Spinal cord (tissue), 10 donors: ENCODE measurements around the gene GSG1L. TPM values are rescaled to one million over a fixed set of nuclear protein-coding genes. Genes with fewer than 3 reads are reported as not detected.
"Not testable (repeated sequence)": the region's sequence is repeated elsewhere in the genome, so short reads cannot be mapped to it uniquely, and the experiment has no call there.

ENCODE experiments used
- DNase-seq, 6 donors: peaks; one replicate each; pipeline versions ENCODE4 v3.0.0 to v3.0.0-alpha.2; 2013 to 2015; ENCODE audit warnings: low spot score in 6 of 6, low read depth in 4 of 6
- H3K27ac ChIP-seq: one replicate; pipeline ENCODE4 v1.5.1; 2013; ENCODE audit warnings: low read depth, low read length, control low read depth
- H3K27me3 ChIP-seq: one replicate; pipeline ENCODE4 v1.6.1; 2013; ENCODE audit warnings: low read length; ENCODE audit not compliant: control insufficient read depth, insufficient read depth
- H3K36me3 ChIP-seq: one replicate; pipeline ENCODE4 v1.6.1; 2013; ENCODE audit warnings: low read length; ENCODE audit not compliant: control insufficient read depth, insufficient read depth
- H3K4me1 ChIP-seq: one replicate; pipeline ENCODE4 v1.6.1; 2013; ENCODE audit warnings: low read length; ENCODE audit not compliant: control insufficient read depth, insufficient read depth
- H3K4me3 ChIP-seq: one replicate; pipeline ENCODE4 v1.5.1; 2013; ENCODE audit warnings: low read depth, low read length, control low read depth
- H3K9me3 ChIP-seq: one replicate; pipeline ENCODE4 v1.6.1; 2013; ENCODE audit warnings: low read length; ENCODE audit not compliant: control insufficient read depth, insufficient read depth
- WGBS: methylation state at CpG from one replicate; pipeline ENCODE4 v1.1.5; 2013; ENCODE audit warnings: missing lambda C conversion rate; ENCODE audit not compliant: insufficient coverage; 5-methylcytosine and 5-hydroxymethylcytosine counted together
- polyA plus RNA-seq, 2 donors: library from polyadenylated mRNA; unstranded; fragments of 120-200 nt; gene quantifications; one replicate each; pipeline ENCODE4 v1.2.1, GENCODE V29; 2013; ENCODE audit not compliant: insufficient read length in 2 of 2
- total RNA-seq, 2 donors: library from RNA; depleted of rRNA in 1 of 2; stranded (reverse); fragments of 120-200 nt in 1 of 2; fragments of >200 nt in 1 of 2; gene quantifications; one replicate each; pipeline versions ENCODE4 v1.2.3 to v1.2.4, GENCODE V29; 2013 to 2014
- donor health status: healthy.

Gene GSG1L
- total and polyA plus RNA-seq, 4 donors = 7.5 to 26.1 (median 18.0) TPM

- no peak overlapping the region for H3K27ac ChIP-seq
- WGBS = 54% methylated on average over 2 of the region's 5 CpGs
Measured at GRCh38 chr16:27883576-27883975, 179.9 kb downstream of the GSG1L start.

GRCh38 chr16:27880287-27880686, 183.2 kb downstream of the GSG1L start:
- no peaks in the 10 kb centered on the region for H3K4me1 ChIP-seq
- WGBS = 67% methylated on average over 1 of the region's 2 CpGs
- no peaks in the 10 kb centered on the region for H3K27me3 ChIP-seq
- no peak overlapping the region for H3K4me3 ChIP-seq
- DNase-seq = peak in 1 of 6 donors; percentile 67
- no peaks in the 10 kb centered on the region for H3K36me3 ChIP-seq
- H3K9me3 ChIP-seq = no peaks in the 10 kb centered on the region
- H3K27ac ChIP-seq = no peak overlapping the region

More at GRCh38 chr16:27883576-27883975, 179.9 kb downstream of the GSG1L start:
- no peak overlapping the region for H3K4me3 ChIP-seq
- H3K36me3 ChIP-seq = no peaks in the 10 kb centered on the region
- H3K27me3 ChIP-seq = no peaks in the 10 kb centered on the region
- DNase-seq = no peak
- H3K9me3 ChIP-seq = no peaks in the 10 kb centered on the region
- H3K4me1 ChIP-seq = peaks cover 6% of the 10 kb centered on the region

DNA sequence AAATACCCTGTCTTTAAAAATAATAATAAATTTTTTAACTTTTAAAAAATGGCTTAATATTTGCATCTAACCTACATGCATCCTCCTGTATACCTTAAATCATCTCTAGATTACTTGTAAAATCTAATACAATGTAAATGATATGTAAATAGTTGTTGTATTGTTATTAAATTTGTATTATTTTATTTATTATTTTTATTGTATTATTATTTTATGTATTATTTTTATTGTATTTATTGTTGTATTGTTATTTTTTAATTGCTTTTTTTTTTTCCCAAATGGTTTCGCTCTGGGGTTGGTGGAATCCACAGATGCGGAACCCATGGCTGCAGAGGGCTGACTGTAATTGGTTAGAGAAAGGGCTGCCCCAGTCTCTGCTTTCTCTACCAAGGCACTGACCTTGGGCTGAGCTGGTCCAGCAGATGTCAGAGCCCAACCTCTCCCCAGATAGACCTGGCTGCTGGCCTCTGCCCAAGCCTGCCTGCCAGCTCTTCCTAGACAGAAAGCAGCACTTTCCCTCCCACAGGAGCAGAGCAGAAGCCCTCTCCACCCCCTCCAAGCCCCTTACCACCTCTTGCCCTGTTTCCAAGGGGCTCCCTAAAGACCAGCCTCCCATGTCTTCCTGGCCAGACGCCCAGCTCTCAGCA, 183.8 kb downstream of the GSG1L start:
- no peaks in the 10 kb centered on the region for H3K9me3 ChIP-seq
- no peaks in the 10 kb centered on the region for H3K4me1 ChIP-seq
- DNase-seq = peak in 2 of 6 donors; percentile 9 to 63
- H3K36me3 ChIP-seq = no peaks in the 10 kb centered on the region
- WGBS = 81% methylated on average over 2 of the region's 3 CpGs
- no peak overlapping the region for H3K4me3 ChIP-seq
- H3K27ac ChIP-seq = no peak overlapping the region
- no peaks in the 10 kb centered on the region for H3K27me3 ChIP-seq

- not testable (repeated sequence) for H3K27me3 ChIP-seq, H3K9me3 ChIP-seq, H3K27ac ChIP-seq, H3K4me3 ChIP-seq, H3K4me1 ChIP-seq, H3K36me3 ChIP-seq, DNase-seq
- WGBS = 100% methylated on average over 1 of the region's 1 CpG
Measured at GRCh38 chr16:27872627-27873026, 190.9 kb downstream of the GSG1L start.

GRCh38 chr16:27870116-27870798, 193.3 kb downstream of the GSG1L start:
- Histone ChIP-seq H3K36me3 (peaks cover 3% of the 10 kb centered on the region), H3K27ac (no peak overlapping the region), H3K4me1 (peaks cover 10% of the 10 kb centered on the region), H3K9me3 (peaks cover 8% of the 10 kb centered on the region), H3K4me3 (no peak overlapping the region), H3K27me3 (no peaks in the 10 kb centered on the region)
- no peak for DNase-seq
- WGBS = 68% methylated on average over 3 of the region's 4 CpGs

DNA sequence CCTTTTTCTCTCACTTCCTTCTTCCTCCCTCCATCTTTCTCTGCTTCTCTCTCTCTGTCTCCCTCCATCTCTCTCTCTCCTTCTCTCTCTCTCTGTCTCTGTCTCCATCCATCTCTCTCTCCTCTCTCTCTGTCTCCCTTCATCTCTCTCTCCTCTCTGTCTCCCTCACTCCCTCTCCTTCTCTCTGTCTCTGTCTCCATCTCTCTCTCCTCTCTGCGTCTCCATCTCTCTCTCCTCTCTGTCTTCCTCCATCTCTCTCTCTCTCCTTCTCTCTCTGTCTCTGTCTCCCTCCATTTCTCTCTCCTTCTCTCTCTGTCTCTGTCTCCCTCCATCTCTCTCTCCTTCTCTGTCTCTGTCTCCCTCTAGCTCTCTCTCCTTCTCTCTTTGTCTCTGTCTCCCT, 194.1 kb downstream of the GSG1L start:
- 100% methylated on average over 1 of the region's 1 CpG for WGBS
- peaks cover 10% of the 10 kb centered on the region for H3K4me1 ChIP-seq
- H3K4me3 ChIP-seq = no peak overlapping the region
- peaks cover 6% of the 10 kb centered on the region for H3K9me3 ChIP-seq
- no peak for DNase-seq
- H3K36me3 ChIP-seq = peaks cover 3% of the 10 kb centered on the region
- no peaks in the 10 kb centered on the region for H3K27me3 ChIP-seq
- H3K27ac ChIP-seq = no peak overlapping the region

DNA sequence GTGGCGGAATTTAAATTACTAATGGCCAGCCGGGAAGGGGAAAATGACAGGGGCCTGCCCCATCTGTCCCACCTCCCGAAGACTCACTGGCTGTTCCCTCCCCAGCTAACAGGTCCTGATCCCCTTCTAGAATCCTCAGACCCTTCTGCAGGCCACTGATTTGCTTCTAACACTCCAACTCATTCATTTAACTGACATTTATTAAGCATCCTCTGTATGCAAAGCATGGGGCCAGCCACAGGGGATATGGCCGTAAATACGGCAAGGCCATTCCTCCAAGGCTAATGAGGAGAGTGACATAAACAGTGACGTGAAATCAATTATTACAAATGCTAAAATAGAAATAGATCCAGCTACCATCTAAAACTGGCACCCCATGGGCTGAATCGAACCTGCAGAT, 195.3 kb downstream of the GSG1L start:
- H3K27me3 ChIP-seq = no peaks in the 10 kb centered on the region
- H3K36me3 ChIP-seq = peaks cover 3% of the 10 kb centered on the region
- H3K9me3 ChIP-seq = peaks cover 10% of the 10 kb centered on the region
- no peak overlapping the region for H3K4me3 ChIP-seq
- H3K27ac ChIP-seq = no peak overlapping the region
- WGBS = 60% methylated on average over 1 of the region's 7 CpGs
- DNase-seq = peak in 1 of 6 donors; percentile 52
- H3K4me1 ChIP-seq = peaks cover 10% of the 10 kb centered on the region

DNA sequence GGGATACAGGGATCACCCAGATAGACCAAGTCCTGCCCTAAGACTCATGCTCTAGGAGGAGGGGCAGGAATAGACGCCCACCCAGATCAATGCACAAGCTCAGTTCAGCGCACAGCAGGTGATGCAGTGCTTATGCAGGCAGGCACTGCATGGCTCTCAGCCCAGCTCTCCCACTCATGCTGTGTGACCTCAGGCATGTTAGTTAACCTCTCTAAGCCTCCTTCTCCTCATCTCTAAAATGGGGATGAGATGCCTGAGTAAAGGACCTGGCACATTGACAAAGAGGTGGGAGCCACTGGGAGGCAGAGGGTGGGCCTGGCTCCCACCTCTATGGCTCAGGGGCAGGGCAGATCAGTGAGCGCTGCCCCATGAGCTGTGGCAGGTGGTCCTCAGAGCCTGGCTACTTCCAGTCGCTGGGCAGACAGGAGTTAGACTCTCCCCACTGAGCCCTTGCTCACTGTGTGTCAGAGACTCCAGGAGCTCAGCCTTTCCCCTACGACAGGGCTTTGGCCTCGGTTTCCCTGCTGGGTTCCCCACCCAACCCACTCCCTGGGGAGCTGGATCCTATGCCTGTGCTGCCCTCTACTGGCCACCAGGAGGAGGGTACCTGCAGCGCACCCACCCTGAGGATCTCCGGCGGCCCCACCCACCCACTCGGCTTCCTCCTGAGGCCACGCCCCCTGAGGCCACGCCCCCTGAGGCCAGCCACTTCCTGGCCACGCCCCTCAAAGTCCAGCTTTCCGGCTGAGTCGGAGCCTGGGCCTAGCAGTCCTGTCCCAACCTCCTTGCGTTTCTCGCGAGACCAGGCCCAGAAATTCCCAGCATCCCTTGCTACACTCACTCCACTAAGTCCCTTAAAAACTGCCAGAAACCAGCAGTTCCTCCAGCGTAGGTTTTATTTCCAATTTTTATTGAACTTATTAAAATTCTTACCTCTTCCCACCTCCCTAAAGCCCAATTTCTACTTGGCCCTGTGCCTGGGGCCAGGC, 196.1 kb downstream of the GSG1L start:
- 31% methylated on average over 17 of the region's 19 CpGs for WGBS
- no peak overlapping the region for H3K27ac ChIP-seq
- DNase-seq = peak in 2 of 6 donors; percentile 12 to 53
- H3K4me3 ChIP-seq = no peak overlapping the region
- no peaks in the 10 kb centered on the region for H3K27me3 ChIP-seq
- H3K9me3 ChIP-seq = peaks cover 10% of the 10 kb centered on the region
- peaks cover 3% of the 10 kb centered on the region for H3K36me3 ChIP-seq
- H3K4me1 ChIP-seq = peaks cover 10% of the 10 kb centered on the region

DNA sequence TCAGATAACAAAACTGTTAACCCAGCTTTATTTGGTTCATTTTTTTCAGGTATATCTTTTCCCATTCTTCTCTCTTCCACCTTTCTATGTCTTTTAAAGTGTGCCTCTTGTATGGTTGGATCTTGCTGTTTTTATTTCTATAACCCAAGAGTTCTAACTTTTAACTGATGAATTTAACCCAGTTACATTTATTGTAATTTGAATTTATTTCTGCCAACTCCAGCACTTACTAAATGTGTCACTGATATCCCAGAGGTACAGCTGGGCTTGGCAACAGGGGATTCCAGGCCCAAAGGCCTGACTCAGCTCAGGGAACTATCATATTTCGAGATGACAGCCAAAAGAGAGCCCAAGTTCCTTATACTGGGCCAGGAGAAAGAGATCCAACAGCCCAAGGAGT, 200.1 kb downstream of the GSG1L start:
- 0% methylated on average over 1 of the region's 1 CpG for WGBS
- Histone ChIP-seq H3K27me3 (no peaks in the 10 kb centered on the region), H3K36me3 (no peaks in the 10 kb centered on the region), H3K4me1 (peaks cover 19% of the 10 kb centered on the region), H3K27ac (no peak overlapping the region), H3K4me3 (no peak overlapping the region), H3K9me3 (peaks cover 10% of the 10 kb centered on the region)
- DNase-seq = no peak
